Measurements from ENCODE around the gene EIF4H. TPM values are rescaled to one million over a fixed set of nuclear protein-coding genes. Genes with fewer than 3 reads are reported as not detected.

EIF4H gene
- total and polyA plus RNA-seq, 9 of the 15 experiments (the other 6 are each of a cell fraction or from before 2014, with no cell fraction given) = 11.0 to 435 (median 319) TPM

DNA sequence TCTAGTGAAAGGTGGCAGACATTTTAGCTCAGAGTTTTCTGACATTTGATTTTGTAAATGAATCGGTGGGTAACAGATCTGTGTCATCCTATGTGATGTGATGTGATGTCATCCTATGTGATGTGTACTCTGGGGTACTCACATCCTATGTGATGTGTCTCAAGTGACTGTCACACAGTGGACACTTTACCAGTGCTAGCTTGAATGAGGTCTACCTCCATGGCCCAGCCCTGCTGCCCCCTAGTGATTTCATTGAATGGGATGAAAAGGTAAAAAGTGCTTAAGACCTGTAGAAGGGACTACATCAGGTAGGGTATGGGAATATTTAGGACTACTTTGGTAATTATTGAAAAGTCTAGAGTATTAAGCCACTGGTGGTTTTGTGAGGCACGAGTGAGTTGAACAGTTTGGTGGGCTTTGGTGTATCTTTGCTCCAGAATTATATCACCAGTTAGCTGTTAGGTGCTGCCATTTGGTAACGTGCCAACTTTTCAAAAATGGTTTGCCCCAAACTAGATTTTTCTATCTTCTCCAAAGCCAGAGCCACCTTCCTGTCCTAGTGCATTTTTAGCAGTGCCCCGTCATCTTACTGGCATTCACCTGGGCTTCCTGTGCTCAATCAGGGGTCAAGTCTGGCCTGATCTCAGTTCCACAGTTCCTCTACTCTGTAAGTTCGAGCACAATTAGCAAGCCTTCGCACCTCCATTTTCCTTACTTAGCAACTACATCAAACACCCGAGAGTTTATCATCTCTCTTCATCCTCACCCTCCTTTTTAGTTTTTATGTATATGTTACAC is 9.7 kb downstream of the EIF4H start (continued):
- peak; percentile 52; the same call in 1 of the 2 replicates for TF ChIP-seq SMC3 (conservative IDR thresholded peaks at IDR 0.05; ENCODE audit: insufficient read depth, low read depth, low read length)
- no peak for TF ChIP-seq KLF10 (CRISPR knock-in tag; IDR thresholded peaks at IDR 0.05)
- TF ChIP-seq RAD21 (CRISPR knock-in tag; conservative IDR thresholded peaks at IDR 0.05 in 1 of 2, IDR thresholded peaks at IDR 0.05 in 1 of 2) = peak; percentile 18 to 63
- no peak for TF ChIP-seq KDM1A (IDR thresholded peaks at IDR 0.05)
- no peak for TF ChIP-seq MED1 (CRISPR knock-in tag; IDR thresholded peaks at IDR 0.05; ENCODE audit: borderline replicate concordance)
- TF ChIP-seq SPI1 (IDR thresholded peaks at IDR 0.05; ENCODE audit: borderline replicate concordance, low read depth, low read length) = no peak
- TF ChIP-seq, protein P1, sequence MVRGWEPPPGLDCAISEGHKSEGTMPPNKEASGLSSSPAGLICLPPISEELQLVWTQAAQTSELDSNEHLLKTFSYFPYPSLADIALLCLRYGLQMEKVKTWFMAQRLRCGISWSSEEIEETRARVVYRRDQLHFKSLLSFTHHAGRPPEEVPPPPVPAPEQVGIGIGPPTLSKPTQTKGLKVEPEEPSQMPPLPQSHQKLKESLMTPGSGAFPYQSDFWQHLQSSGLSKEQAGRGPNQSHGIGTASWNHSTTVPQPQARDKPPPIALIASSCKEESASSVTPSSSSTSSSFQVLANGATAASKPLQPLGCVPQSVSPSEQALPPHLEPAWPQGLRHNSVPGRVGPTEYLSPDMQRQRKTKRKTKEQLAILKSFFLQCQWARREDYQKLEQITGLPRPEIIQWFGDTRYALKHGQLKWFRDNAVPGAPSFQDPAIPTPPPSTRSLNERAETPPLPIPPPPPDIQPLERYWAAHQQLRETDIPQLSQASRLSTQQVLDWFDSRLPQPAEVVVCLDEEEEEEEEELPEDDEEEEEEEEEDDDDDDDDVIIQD (CRISPR knock-in tag; IDR thresholded peaks at IDR 0.05) = no peak
- TF ChIP-seq ZFPM2 (CRISPR knock-in tag; IDR thresholded peaks at IDR 0.05) = no peak
- TF ChIP-seq HCFC1 (IDR thresholded peaks at IDR 0.05; ENCODE audit: low read depth, low read length) = no peak
- no peak for TF ChIP-seq ZNF561 (CRISPR knock-in tag; conservative IDR thresholded peaks at IDR 0.05)
- TF ChIP-seq ZNF324 (CRISPR knock-in tag; IDR thresholded peaks at IDR 0.05) = no peak
- no peak for TF ChIP-seq POLR3A (IDR thresholded peaks at IDR 0.05; ENCODE audit: borderline replicate concordance, extremely low read depth, insufficient read depth, insufficient read length)
- TF ChIP-seq, protein P2, sequence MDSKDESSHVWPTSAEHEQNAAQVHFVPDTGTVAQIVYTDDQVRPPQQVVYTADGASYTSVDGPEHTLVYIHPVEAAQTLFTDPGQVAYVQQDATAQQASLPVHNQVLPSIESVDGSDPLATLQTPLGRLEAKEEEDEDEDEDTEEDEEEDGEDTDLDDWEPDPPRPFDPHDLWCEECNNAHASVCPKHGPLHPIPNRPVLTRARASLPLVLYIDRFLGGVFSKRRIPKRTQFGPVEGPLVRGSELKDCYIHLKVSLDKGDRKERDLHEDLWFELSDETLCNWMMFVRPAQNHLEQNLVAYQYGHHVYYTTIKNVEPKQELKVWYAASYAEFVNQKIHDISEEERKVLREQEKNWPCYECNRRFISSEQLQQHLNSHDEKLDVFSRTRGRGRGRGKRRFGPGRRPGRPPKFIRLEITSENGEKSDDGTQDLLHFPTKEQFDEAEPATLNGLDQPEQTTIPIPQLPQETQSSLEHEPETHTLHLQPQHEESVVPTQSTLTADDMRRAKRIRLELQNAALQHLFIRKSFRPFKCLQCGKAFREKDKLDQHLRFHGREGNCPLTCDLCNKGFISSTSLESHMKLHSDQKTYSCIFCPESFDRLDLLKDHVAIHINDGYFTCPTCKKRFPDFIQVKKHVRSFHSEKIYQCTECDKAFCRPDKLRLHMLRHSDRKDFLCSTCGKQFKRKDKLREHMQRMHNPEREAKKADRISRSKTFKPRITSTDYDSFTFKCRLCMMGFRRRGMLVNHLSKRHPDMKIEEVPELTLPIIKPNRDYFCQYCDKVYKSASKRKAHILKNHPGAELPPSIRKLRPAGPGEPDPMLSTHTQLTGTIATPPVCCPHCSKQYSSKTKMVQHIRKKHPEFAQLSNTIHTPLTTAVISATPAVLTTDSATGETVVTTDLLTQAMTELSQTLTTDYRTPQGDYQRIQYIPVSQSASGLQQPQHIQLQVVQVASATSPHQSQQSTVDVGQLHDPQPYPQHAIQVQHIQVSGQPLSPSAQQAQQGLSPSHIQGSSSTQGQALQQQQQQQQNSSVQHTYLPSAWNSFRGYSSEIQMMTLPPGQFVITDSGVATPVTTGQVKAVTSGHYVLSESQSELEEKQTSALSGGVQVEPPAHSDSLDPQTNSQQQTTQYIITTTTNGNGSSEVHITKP (IDR thresholded peaks at IDR 0.05; ENCODE audit: partially characterized antibody) = peak; percentile 53
- no peak for TF ChIP-seq POLR2G (IDR thresholded peaks at IDR 0.05; ENCODE audit: low read depth, low read length)
- no peak for TF ChIP-seq THRAP3 (IDR thresholded peaks at IDR 0.05; ENCODE audit: borderline replicate concordance)
- TF ChIP-seq TSC22D4 (tag; IDR thresholded peaks at IDR 0.05) = no peak
- TF ChIP-seq ESRRA (IDR thresholded peaks at IDR 0.05; ENCODE audit: borderline replicate concordance, low read depth) = no peak
- TF ChIP-seq, protein P3, sequence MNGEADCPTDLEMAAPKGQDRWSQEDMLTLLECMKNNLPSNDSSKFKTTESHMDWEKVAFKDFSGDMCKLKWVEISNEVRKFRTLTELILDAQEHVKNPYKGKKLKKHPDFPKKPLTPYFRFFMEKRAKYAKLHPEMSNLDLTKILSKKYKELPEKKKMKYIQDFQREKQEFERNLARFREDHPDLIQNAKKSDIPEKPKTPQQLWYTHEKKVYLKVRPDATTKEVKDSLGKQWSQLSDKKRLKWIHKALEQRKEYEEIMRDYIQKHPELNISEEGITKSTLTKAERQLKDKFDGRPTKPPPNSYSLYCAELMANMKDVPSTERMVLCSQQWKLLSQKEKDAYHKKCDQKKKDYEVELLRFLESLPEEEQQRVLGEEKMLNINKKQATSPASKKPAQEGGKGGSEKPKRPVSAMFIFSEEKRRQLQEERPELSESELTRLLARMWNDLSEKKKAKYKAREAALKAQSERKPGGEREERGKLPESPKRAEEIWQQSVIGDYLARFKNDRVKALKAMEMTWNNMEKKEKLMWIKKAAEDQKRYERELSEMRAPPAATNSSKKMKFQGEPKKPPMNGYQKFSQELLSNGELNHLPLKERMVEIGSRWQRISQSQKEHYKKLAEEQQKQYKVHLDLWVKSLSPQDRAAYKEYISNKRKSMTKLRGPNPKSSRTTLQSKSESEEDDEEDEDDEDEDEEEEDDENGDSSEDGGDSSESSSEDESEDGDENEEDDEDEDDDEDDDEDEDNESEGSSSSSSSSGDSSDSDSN (IDR thresholded peaks at IDR 0.05; ENCODE audit: borderline replicate concordance in 1 of 2, low read depth in 2 of 2, low read length in 2 of 2) = no peak
- peak; percentile 44; the same call in 1 of the 2 replicates for TF ChIP-seq RBFOX2 (IDR thresholded peaks at IDR 0.05; ENCODE audit: low read depth, low read length)

All from K562 (cell line).